ENCODE measurements around the gene DAAM2.

DAAM2 gene

DNA sequence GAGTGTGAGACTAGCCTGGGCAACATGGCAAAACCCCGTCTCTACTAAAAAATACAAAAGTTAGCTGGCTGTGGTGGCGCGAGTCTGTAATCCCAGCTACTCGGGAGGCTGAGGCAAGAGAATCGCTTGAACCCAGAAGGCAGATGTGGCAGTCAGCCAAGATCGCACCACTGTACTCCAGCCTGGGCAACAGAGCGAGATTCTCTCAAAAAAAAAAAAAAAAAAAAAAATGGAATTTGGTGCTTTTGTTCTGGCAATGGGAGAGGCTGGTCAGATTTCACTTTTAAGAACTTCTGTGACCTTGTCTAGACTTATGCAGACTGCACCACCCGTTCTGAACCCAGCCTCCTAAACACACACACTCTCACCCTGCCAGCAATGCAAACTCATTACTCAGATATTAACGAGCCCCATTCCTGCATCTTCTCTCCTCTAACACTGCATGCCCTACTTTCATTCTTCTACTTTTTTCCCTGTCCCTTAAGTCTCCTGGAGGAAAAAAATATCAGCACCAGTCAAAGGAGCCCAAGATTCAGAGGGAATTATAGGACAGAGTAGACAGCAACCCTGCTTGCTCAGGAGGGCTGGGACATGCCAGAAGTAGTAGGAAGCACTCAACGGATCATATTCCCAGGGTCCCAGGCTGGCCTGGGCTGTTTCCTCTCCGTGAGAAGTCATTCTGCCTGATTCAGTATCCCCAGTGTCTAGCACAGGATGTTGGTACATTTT, 137.7 kb downstream of the DAAM2 start:
- peaks cover 40% of the 10 kb centered on the region for H3K4me1 ChIP-seq (ENCODE audit: control insufficient read depth, insufficient read depth, low read length)
- H3K36me3 ChIP-seq (ENCODE audit: control insufficient read depth in 2 of 2, insufficient read depth in 2 of 2, low read length in 2 of 2) = peaks cover 4 to 14% of the 10 kb centered on the region in 2 donors
- H3K4me3 ChIP-seq (ENCODE audit: low read length in 2 of 2) = no peak overlapping the region
- no peaks in the 10 kb centered on the region for H3K9me3 ChIP-seq (ENCODE audit: control insufficient read depth in 2 of 2, low read length in 2 of 2)
- no peaks in the 10 kb centered on the region for H3K27me3 ChIP-seq (ENCODE audit: control insufficient read depth in 1 of 2, insufficient read depth in 2 of 2, low read length in 2 of 2)
- no peak overlapping the region for H3K9ac ChIP-seq (ENCODE audit: low read length in 2 of 2)
- no peak overlapping the region for H3K27ac ChIP-seq (ENCODE audit: low read length)

GRCh38 chr6:39930540-39930939, 138.4 kb downstream of the DAAM2 start:
- Histone ChIP-seq H3K4me3 (ENCODE audit: low read length in 2 of 2) (no peak overlapping the region), H3K27ac (ENCODE audit: low read length) (no peak overlapping the region), H3K27me3 (ENCODE audit: control insufficient read depth in 1 of 2, insufficient read depth in 2 of 2, low read length in 2 of 2) (no peaks in the 10 kb centered on the region), H3K36me3 (ENCODE audit: control insufficient read depth in 2 of 2, insufficient read depth in 2 of 2, low read length in 2 of 2) (peaks cover 2 to 8% of the 10 kb centered on the region in 2 donors), H3K9ac (ENCODE audit: low read length in 2 of 2) (no peak overlapping the region), H3K9me3 (ENCODE audit: control insufficient read depth in 2 of 2, low read length in 2 of 2) (no peaks in the 10 kb centered on the region), H3K4me1 (ENCODE audit: control insufficient read depth, insufficient read depth, low read length) (peaks cover 44% of the 10 kb centered on the region)

- no peaks in the 10 kb centered on the region for H3K9me3 ChIP-seq (ENCODE audit: control insufficient read depth in 2 of 2, low read length in 2 of 2)
- no peak overlapping the region for H3K4me3 ChIP-seq (ENCODE audit: low read length in 2 of 2)
- no peak overlapping the region for H3K27ac ChIP-seq (ENCODE audit: low read length)
- no peaks in the 10 kb centered on the region for H3K27me3 ChIP-seq (ENCODE audit: control insufficient read depth in 1 of 2, insufficient read depth in 2 of 2, low read length in 2 of 2)
- no peak overlapping the region for H3K9ac ChIP-seq (ENCODE audit: low read length in 2 of 2)
- H3K36me3 ChIP-seq (ENCODE audit: control insufficient read depth in 2 of 2, insufficient read depth in 2 of 2, low read length in 2 of 2) = peaks cover 0 to 2% of the 10 kb centered on the region in 2 donors
- peaks cover 44% of the 10 kb centered on the region for H3K4me1 ChIP-seq (ENCODE audit: control insufficient read depth, insufficient read depth, low read length)
Measured at GRCh38 chr6:39931607-39932006, 139.4 kb downstream of the DAAM2 start.

- H3K9ac ChIP-seq (ENCODE audit: low read length in 2 of 2) = peak overlapping the region in 1 of 2 donors; percentile 2
- H3K27ac ChIP-seq (ENCODE audit: low read length) = no peak overlapping the region
- H3K4me1 ChIP-seq (ENCODE audit: control insufficient read depth, insufficient read depth, low read length) = peaks cover 39% of the 10 kb centered on the region
- H3K4me3 ChIP-seq (ENCODE audit: low read length in 2 of 2) = peak overlapping the region in 1 of 2 donors; percentile 86
- H3K36me3 ChIP-seq (ENCODE audit: control insufficient read depth in 2 of 2, insufficient read depth in 2 of 2, low read length in 2 of 2) = peaks cover 0 to 2% of the 10 kb centered on the region in 2 donors
- H3K27me3 ChIP-seq (ENCODE audit: control insufficient read depth in 1 of 2, insufficient read depth in 2 of 2, low read length in 2 of 2) = no peaks in the 10 kb centered on the region
- no peaks in the 10 kb centered on the region for H3K9me3 ChIP-seq (ENCODE audit: control insufficient read depth in 2 of 2, low read length in 2 of 2)
Measured at GRCh38 chr6:39932386-39932910, 140.3 kb downstream of the DAAM2 start.

- peak overlapping the region; percentile 74 to 86 for H3K4me3 ChIP-seq (ENCODE audit: low read length in 2 of 2)
- H3K27me3 ChIP-seq (ENCODE audit: control insufficient read depth in 1 of 2, insufficient read depth in 2 of 2, low read length in 2 of 2) = no peaks in the 10 kb centered on the region
- peaks cover 0 to 2% of the 10 kb centered on the region in 2 donors for H3K36me3 ChIP-seq (ENCODE audit: control insufficient read depth in 2 of 2, insufficient read depth in 2 of 2, low read length in 2 of 2)
- H3K9me3 ChIP-seq (ENCODE audit: control insufficient read depth in 2 of 2, low read length in 2 of 2) = no peaks in the 10 kb centered on the region
- H3K4me1 ChIP-seq (ENCODE audit: control insufficient read depth, insufficient read depth, low read length) = peaks cover 39% of the 10 kb centered on the region
- H3K27ac ChIP-seq (ENCODE audit: low read length) = peak overlapping the region; percentile 75
- H3K9ac ChIP-seq (ENCODE audit: low read length in 2 of 2) = peak overlapping the region; percentile 29 to 79
Measured at GRCh38 chr6:39933669-39934130, 141.5 kb downstream of the DAAM2 start.

- peak within 1 kb of the TSS; percentile 29 to 79 for H3K9ac ChIP-seq (ENCODE audit: low read length in 2 of 2)
- H3K27ac ChIP-seq (ENCODE audit: low read length) = peak within 1 kb of the TSS; percentile 75
- H3K4me1 ChIP-seq (ENCODE audit: control insufficient read depth, insufficient read depth, low read length) = peaks cover 38% of the 10 kb centered on the region
Measured at GRCh38 chr6:39934131-39934757, 142.1 kb downstream of the DAAM2 start, which contains the start of gene MOCS1. Gene MOCS1 (minus strand): TSS chr6:39934462. CDS start chr6:39934417, 45 bp downstream.

DNA sequence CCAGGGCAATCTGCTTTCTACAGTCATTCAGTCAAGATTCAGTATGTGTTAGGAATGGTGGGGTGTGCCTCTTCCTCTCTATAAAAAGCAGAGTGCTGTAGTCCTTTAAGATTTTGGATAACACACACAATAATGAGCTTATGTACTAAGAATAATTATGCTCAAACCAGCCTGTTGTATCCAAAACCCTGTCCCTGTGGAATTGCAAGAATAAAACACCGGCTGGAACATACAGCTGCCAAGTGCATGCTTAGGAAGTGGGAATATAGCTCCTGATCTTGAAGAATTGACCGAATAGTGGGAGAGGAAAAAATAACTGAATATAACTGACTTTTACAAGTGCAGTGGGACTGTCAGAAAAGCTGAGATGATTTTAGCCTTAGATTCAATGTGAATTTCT, 143.1 kb downstream of the DAAM2 start:
- H3K27ac ChIP-seq (ENCODE audit: low read length) = no peak overlapping the region
- H3K4me1 ChIP-seq (ENCODE audit: control insufficient read depth, insufficient read depth, low read length) = peaks cover 32% of the 10 kb centered on the region
- no peaks in the 10 kb centered on the region for H3K27me3 ChIP-seq (ENCODE audit: control insufficient read depth in 1 of 2, insufficient read depth in 2 of 2, low read length in 2 of 2)
- H3K9ac ChIP-seq (ENCODE audit: low read length in 2 of 2) = no peak overlapping the region
- no peaks in the 10 kb centered on the region for H3K36me3 ChIP-seq (ENCODE audit: control insufficient read depth in 2 of 2, insufficient read depth in 2 of 2, low read length in 2 of 2)
- H3K4me3 ChIP-seq (ENCODE audit: low read length in 2 of 2) = no peak overlapping the region
- H3K9me3 ChIP-seq (ENCODE audit: control insufficient read depth in 2 of 2, low read length in 2 of 2) = no peaks in the 10 kb centered on the region

More at GRCh38 chr6:39934131-39934757, 142.1 kb downstream of the DAAM2 start, which contains the start of gene MOCS1:
- peak within 1 kb of the TSS; percentile 74 to 86 for H3K4me3 ChIP-seq (ENCODE audit: low read length in 2 of 2)
- H3K36me3 ChIP-seq (ENCODE audit: control insufficient read depth in 2 of 2, insufficient read depth in 2 of 2, low read length in 2 of 2) = no peaks in the 10 kb centered on the region
- no peaks in the 10 kb centered on the region for H3K27me3 ChIP-seq (ENCODE audit: control insufficient read depth in 1 of 2, insufficient read depth in 2 of 2, low read length in 2 of 2)
- no peaks in the 10 kb centered on the region for H3K9me3 ChIP-seq (ENCODE audit: control insufficient read depth in 2 of 2, low read length in 2 of 2)

DNA sequence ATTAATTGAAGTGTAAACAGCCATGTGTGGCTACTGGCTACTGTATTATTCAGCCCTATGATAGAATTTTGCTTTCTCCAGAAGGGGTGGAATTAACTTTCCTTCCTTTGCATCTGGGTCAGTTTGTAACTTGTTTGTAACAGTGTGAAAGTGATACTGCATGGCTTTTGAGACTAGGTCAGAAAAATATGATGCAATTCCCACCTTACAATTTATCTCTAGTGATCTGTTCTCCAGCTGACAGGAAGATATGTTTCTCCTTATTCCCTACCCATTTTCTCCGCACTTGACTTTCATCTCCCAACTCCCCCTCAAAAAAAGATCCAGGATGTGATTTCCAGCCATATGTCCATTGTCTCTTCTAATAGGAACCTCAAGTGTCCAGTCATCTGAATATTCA, 144.7 kb downstream of the DAAM2 start:
- Histone ChIP-seq H3K4me1 (ENCODE audit: control insufficient read depth, insufficient read depth, low read length) (peaks cover 25% of the 10 kb centered on the region), H3K9me3 (ENCODE audit: control insufficient read depth in 2 of 2, low read length in 2 of 2) (no peaks in the 10 kb centered on the region), H3K36me3 (ENCODE audit: control insufficient read depth in 2 of 2, insufficient read depth in 2 of 2, low read length in 2 of 2) (no peaks in the 10 kb centered on the region), H3K9ac (ENCODE audit: low read length in 2 of 2) (no peak overlapping the region), H3K27me3 (ENCODE audit: control insufficient read depth in 1 of 2, insufficient read depth in 2 of 2, low read length in 2 of 2) (no peaks in the 10 kb centered on the region), H3K27ac (ENCODE audit: low read length) (no peak overlapping the region), H3K4me3 (ENCODE audit: low read length in 2 of 2) (no peak overlapping the region)

GRCh38 chr6:39937686-39938333, 145.6 kb downstream of the DAAM2 start:
- H3K27ac ChIP-seq (ENCODE audit: low read length) = no peak overlapping the region

DNA sequence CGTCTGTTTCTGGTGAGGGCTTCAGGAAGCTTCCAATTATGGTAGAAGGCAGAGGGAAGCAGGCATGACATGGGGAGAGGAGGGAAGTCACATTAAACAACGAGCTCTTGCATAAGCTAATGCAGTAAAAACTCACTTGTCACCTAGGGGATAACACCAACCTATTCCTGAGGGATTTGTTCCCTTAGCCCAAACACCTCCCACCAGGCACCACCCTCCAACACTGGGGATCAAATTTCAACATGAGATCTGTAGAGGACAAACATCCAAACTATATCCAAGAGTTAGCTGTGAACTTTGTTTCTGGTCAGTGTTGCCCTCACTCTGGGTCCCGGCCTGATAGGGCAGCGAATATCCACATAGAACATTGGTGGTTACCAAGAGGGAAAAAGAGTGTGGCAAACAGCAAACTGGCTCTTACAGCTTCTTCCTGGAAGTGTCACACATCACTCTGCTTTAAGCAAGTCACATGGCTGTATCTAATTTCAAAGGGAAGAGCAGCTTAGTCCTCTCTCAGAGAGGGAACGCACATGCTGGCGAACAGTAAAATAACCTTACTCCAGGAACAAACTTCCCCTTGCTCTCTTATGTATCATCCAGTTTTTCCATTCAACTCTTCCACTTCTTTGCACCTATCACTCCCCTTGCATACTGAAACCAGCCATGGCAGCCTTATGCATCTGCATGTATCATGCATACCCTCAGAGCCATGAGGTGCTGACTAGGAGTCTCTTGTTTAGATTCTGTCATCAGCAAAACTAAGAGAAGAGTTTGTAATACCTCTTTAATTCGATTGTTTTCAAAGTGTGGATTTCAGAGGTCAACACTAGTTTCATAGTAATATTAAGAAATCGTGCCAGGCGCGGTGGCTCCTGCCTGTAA, 146.8 kb downstream of the DAAM2 start:
- Histone ChIP-seq H3K36me3 (ENCODE audit: control insufficient read depth in 2 of 2, insufficient read depth in 2 of 2, low read length in 2 of 2) (no peaks in the 10 kb centered on the region), H3K4me1 (ENCODE audit: control insufficient read depth, insufficient read depth, low read length) (peaks cover 6% of the 10 kb centered on the region), H3K27me3 (ENCODE audit: control insufficient read depth in 1 of 2, insufficient read depth in 2 of 2, low read length in 2 of 2) (no peaks in the 10 kb centered on the region), H3K9me3 (ENCODE audit: control insufficient read depth in 2 of 2, low read length in 2 of 2) (no peaks in the 10 kb centered on the region), H3K9ac (ENCODE audit: low read length in 2 of 2) (no peak overlapping the region), H3K4me3 (ENCODE audit: low read length in 2 of 2) (no peak overlapping the region), H3K27ac (ENCODE audit: low read length) (no peak overlapping the region)

More at GRCh38 chr6:39937686-39938333, 145.6 kb downstream of the DAAM2 start:
- Histone ChIP-seq H3K4me1 (ENCODE audit: control insufficient read depth, insufficient read depth, low read length) (peaks cover 16% of the 10 kb centered on the region), H3K4me3 (ENCODE audit: low read length in 2 of 2) (no peak overlapping the region), H3K27me3 (ENCODE audit: control insufficient read depth in 1 of 2, insufficient read depth in 2 of 2, low read length in 2 of 2) (no peaks in the 10 kb centered on the region), H3K9ac (ENCODE audit: low read length in 2 of 2) (no peak overlapping the region), H3K9me3 (ENCODE audit: control insufficient read depth in 2 of 2, low read length in 2 of 2) (no peaks in the 10 kb centered on the region), H3K36me3 (ENCODE audit: control insufficient read depth in 2 of 2, insufficient read depth in 2 of 2, low read length in 2 of 2) (no peaks in the 10 kb centered on the region)
